K562 (cell line): ENCODE data around the gene SCG5. TPM values are rescaled to one million over a fixed set of nuclear protein-coding genes. Genes with fewer than 3 reads are reported as not detected.
"Not testable (repeated sequence)": the region's sequence is repeated elsewhere in the genome, so short reads cannot be mapped to it uniquely, and the experiment has no call there.

ENCODE experiments used
- ATAC-seq: fragments of 200-7000 bp; cut with Tn5 transposase; 3 replicates; pipeline ENCODE4 v1.9.1; 2020; ENCODE audit warnings: moderate library complexity
- BruUV-seq: library from RNA; stranded (reverse); fragments of 400-500 nt; replicated peaks from 2 replicates; lab custom pipeline; 2021; lab: Mats Ljungman, UMichigan
- CTCF ChIA-PET: fragments of 300-600 bp; formaldehyde crosslinking; extraction: SDS; loops from one replicate; lab custom pipeline; 2021; ENCODE audit warnings: low intra/inter-chr PET ratio; lab: Yijun Ruan, JAX
- POLR2A ChIA-PET: fragments of 300-600, 350-650 bp; sonication (Branson Sonifier 250); formaldehyde crosslinking; extraction: SDS; loops from one replicate; lab custom pipeline; 2021; ENCODE audit warnings: antibody characterized with exemption, inconsistent platforms; lab: Yijun Ruan, JAX
- DNase-seq, 4 experiments: peaks; one replicate each; pipeline versions ENCODE4 v3.0.0 to v3.0.0-alpha.2; 2011 to 2018; ENCODE audit warnings: low spot score in 3 of 4, mixed read lengths in 3 of 4; ENCODE audit errors: extremely low read depth in 1 of 4
- FAIRE-seq: peaks from 2 replicates; lab custom pipeline; 2011; peaks lifted over from hg19 to GRCh38; lab: Jason Lieb, UNC
- H2AFZ ChIP-seq: 2 replicates; pipeline ENCODE4 v1.6.0; 2011; ENCODE audit warnings: low read depth, low read length, control low read depth, inconsistent platforms
- H3K27ac ChIP-seq: fragments of 200-600 bp; 3 replicates; pipeline ENCODE4 v1.8.0; 2011; ENCODE audit warnings: low read depth, mild to moderate bottlenecking, control low read depth, inconsistent platforms, low read length, moderate library complexity, mixed read lengths; ENCODE audit errors: extremely low read depth
- H3K27me3 ChIP-seq, 2 experiments: fragments of 300-600 bp in 1 of 2; 2 replicates in 1 of 2; 3 replicates in 1 of 2; pipeline versions ENCODE4 v1.6.0 to v1.8.0; 2011; ENCODE audit warnings: inconsistent platforms in 2 of 2, low read length in 2 of 2, mild to moderate bottlenecking in 1 of 2, mixed read lengths in 1 of 2, moderate library complexity in 1 of 2; ENCODE audit not compliant: control insufficient read depth in 2 of 2, insufficient read depth in 2 of 2
- H3K36me3 ChIP-seq: fragments of 300-600 bp; 3 replicates; pipeline ENCODE4 v1.8.0; 2011; ENCODE audit warnings: mild to moderate bottlenecking, low read length, inconsistent platforms; ENCODE audit not compliant: control insufficient read depth, insufficient read depth
- H3K4me1 ChIP-seq, 2 experiments: fragments of 200-600 bp in 1 of 2; replicated peaks in 1 of 2; 2 replicates in 1 of 2; 3 replicates in 1 of 2; pipeline versions ENCODE4 v1.5.1 to v1.8.0; 2011; ENCODE audit warnings: inconsistent platforms in 2 of 2, low read length in 2 of 2, mild to moderate bottlenecking in 1 of 2, mixed read lengths in 1 of 2, moderate library complexity in 1 of 2; ENCODE audit not compliant: control insufficient read depth in 2 of 2, insufficient read depth in 2 of 2
- H3K4me2 ChIP-seq: 2 replicates; pipeline ENCODE4 v1.6.1; 2011; ENCODE audit warnings: low read length, control low read depth, inconsistent platforms, mixed read lengths; ENCODE audit not compliant: insufficient read depth
- H3K4me3 ChIP-seq: fragments of 200-600 bp; sonication (generic), shearing (Covaris generic); 2 replicates; pipeline ENCODE4 v1.5.1; 2016; ENCODE audit warnings: control low read depth, inconsistent platforms
- H3K79me2 ChIP-seq: fragments of 200-600 bp; 3 replicates; pipeline ENCODE4 v1.8.0; 2011; ENCODE audit warnings: low read length, inconsistent platforms; ENCODE audit not compliant: control insufficient read depth, insufficient read depth
- H3K9ac ChIP-seq, 2 experiments: 2 replicates each; pipeline versions ENCODE4 v1.6.0 to v1.6.1; 2011; ENCODE audit warnings: low read depth in 2 of 2, low read length in 2 of 2, control low read depth in 1 of 2, inconsistent platforms in 1 of 2, mild to moderate bottlenecking in 1 of 2, mixed read lengths in 1 of 2; ENCODE audit not compliant: insufficient read depth in 1 of 2
- H3K9me1 ChIP-seq: one replicate; pipeline ENCODE4 v1.6.0; 2011; ENCODE audit warnings: inconsistent platforms, mild to moderate bottlenecking, low read length, moderate library complexity; ENCODE audit not compliant: control insufficient read depth, insufficient read depth
- H3K9me3 ChIP-seq: replicated peaks from 2 replicates; pipeline ENCODE4 v1.5.1; 2011; ENCODE audit warnings: low read depth, low read length, inconsistent platforms; ENCODE audit not compliant: control insufficient read depth, insufficient read depth
- H4K20me1 ChIP-seq: replicated peaks from 2 replicates; pipeline ENCODE4 v1.6.1; 2011; ENCODE audit warnings: low read length, inconsistent platforms, mixed read lengths; ENCODE audit not compliant: control insufficient read depth, insufficient read depth
- WGBS: fragments of 100-300 bp; shearing (Covaris generic); methylation state at CpG from one replicate; pipeline ENCODE4 v1.1.6; 2016; ENCODE audit warnings: low coverage, mixed read lengths; ENCODE audit not compliant: insufficient coverage; ENCODE audit errors: missing lambda C conversion rate; 5-methylcytosine and 5-hydroxymethylcytosine counted together
- in situ Hi-C: fragments of 300-500 bp; cut with MboI; formaldehyde crosslinking; loops from 4 replicates; pipeline ENCODE4 v1.15.0; 2018; ENCODE audit warnings: inconsistent platforms, mixed read lengths
- intact Hi-C: fragments of 100-400 bp; cut with micrococcal nuclease; formaldehyde crosslinking; loops from 2 replicates; pipeline ENCODE4 v1.14.2; 2022
- polyA plus RNA-seq, 8 experiments: library from polyadenylated mRNA; depleted of rRNA in 4 of 8; stranded (reverse) in 5 of 8; unstranded in 3 of 8; fragments of >200 nt; fragmentation: Nextera tagmentation in 2 of 8; fragmentation: Illumina TruSeq in 1 of 8; extraction: Ambion mirVana in 2 of 8; extraction: Trizol in 1 of 8; gene quantifications; 2 replicates each; pipeline versions ENCODE4 v1.2.1 to v1.2.3, GENCODE V29; 2011 to 2014; ENCODE audit warnings: inconsistent platforms in 1 of 8, missing spikeins in 1 of 8
- total RNA-seq, 7 experiments: library from RNA; depleted of rRNA in 6 of 7; stranded (reverse); fragments of >200 nt in 6 of 7; fragmentation: Illumina TruSeq in 2 of 7; extraction: Trizol in 2 of 7; gene quantifications; 2 replicates each; pipeline versions ENCODE4 v1.2.1 to v1.2.3, GENCODE V29; 2011 to 2021; ENCODE audit warnings: low replicate concordance in 1 of 7

The SCG5 gene
- total and polyA plus RNA-seq, 9 of the 15 experiments (the other 6 are each of a cell fraction or from before 2014, with no cell fraction given), result 0.06 to 0.76 (median 0.28) TPM; not detected in 2

DNA sequence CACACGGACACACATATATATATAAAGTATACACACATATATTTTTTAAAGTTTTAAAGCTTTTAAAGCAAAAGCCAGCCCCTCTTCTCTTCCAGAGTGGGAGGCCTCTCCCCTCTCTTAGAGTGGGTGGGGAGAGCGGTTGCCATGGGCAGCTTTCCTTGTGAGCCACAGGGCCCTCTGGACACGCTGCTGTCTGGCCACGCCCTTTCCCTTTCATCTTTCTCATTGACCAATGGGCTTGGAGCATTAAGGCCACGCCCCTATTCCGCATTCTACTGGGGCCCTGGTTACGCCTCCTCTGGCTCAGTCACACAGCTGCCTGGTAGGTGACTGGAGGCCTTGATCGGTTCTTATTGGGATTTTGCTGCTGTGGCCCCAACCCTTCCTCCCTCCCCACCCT lies 48.4 kb upstream of the SCG5 start, which contains the start of gene GOLGA8N:
TSS of gene GOLGA8N (plus strand) at position 306 of the 400 bp plus-strand sequence.
- POLR2A ChIA-PET, H4K20me1 ChIP-seq, H3K36me3 ChIP-seq, H3K79me2 ChIP-seq, intact Hi-C loops, H3K4me2 ChIP-seq, H3K27me3 ChIP-seq, H3K4me3 ChIP-seq, H3K9ac ChIP-seq, DNase-seq, H2AFZ ChIP-seq, H3K9me1 ChIP-seq, H3K4me1 ChIP-seq, in situ Hi-C loops, H3K9me3 ChIP-seq, H3K27ac ChIP-seq, BruUV-seq, ATAC-seq, FAIRE-seq, CTCF ChIA-PET: not testable (repeated sequence)
- WGBS, result 6% methylated on average over 3 of the region's 8 CpGs

DNA sequence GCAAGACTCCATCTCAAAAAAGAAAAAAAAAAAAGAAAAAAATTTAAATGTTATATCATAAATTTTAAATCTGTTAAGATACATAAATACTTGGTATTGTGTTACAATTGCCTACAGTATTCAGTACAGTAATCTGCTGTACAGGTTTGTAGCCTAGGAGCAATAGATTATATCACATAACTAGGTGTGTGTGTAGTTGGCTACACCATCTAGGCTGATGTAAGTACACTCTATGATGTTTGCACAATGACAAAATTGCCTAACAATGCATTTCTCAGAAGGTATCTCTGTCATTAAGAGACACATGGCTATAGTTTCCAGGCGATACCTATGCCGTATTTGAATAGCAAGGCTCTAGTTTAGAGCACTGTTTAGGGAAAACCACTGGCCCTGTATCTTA lies 32.0 kb upstream of the SCG5 start:
- FAIRE-seq, H2AFZ ChIP-seq, H3K4me3 ChIP-seq, H3K9me1 ChIP-seq, DNase-seq, H3K9me3 ChIP-seq, BruUV-seq, H3K27me3 ChIP-seq, POLR2A ChIA-PET, intact Hi-C loops, H3K36me3 ChIP-seq, H3K27ac ChIP-seq, H3K4me1 ChIP-seq, in situ Hi-C loops, H3K9ac ChIP-seq, H3K79me2 ChIP-seq, H3K4me2 ChIP-seq, CTCF ChIA-PET, ATAC-seq, H4K20me1 ChIP-seq: not testable (repeated sequence)
- 82% methylated on average over 2 of the region's 2 CpGs for WGBS
